Vagina (tissue), 2 donors: ENCODE results near the gene KLK4. TPM values are rescaled to one million over a fixed set of nuclear protein-coding genes. Genes with fewer than 3 reads are reported as not detected.

ENCODE experiments used
- DNase-seq, 2 donors: peaks; one replicate each; pipeline ENCODE4 v3.0.0-alpha.2; 2017; ENCODE audit errors: extremely low spot score in 2 of 2
- H3K27ac ChIP-seq: fragments of 200-600 bp; sonication (generic); one replicate; pipeline ENCODE4 v1.5.1; 2019
- H3K27me3 ChIP-seq: fragments of 200-600 bp; sonication (generic); one replicate; pipeline ENCODE4 v1.5.1; 2019
- H3K36me3 ChIP-seq, 2 donors: fragments of 200-600 bp; sonication (generic); one replicate each; pipeline ENCODE4 v1.5.1; 2017 to 2019
- H3K4me1 ChIP-seq: fragments of 200-600 bp; sonication (generic); one replicate; pipeline ENCODE4 v1.5.1; 2019
- H3K4me3 ChIP-seq, 2 donors: fragments of 200-600 bp; sonication (generic); 1 replicate in 1 of 2; 2 replicates in 1 of 2; pipeline ENCODE4 v1.5.1; 2016 to 2019
- H3K9me3 ChIP-seq: fragments of 200-600 bp; sonication (generic); one replicate; pipeline ENCODE4 v1.5.1; 2019
- CTCF ChIP-seq, 3 experiments: fragments of 450-650 bp in 2 of 3; fragments of 200-600 bp in 1 of 3; sonication (generic) in 1 of 3; IDR thresholded peaks; one replicate each; pipeline ENCODE4 v1.5.1; 2017 to 2019; ENCODE audit warnings: antibody characterized with exemption in 3 of 3, mild to moderate bottlenecking in 2 of 3, moderate library complexity in 2 of 3
- POLR2A ChIP-seq, 2 donors: fragments of 450-650 bp; IDR thresholded peaks; one replicate each; pipeline ENCODE4 v1.6.1; 2017; ENCODE audit warnings: antibody characterized with exemption in 2 of 2, mild to moderate bottlenecking in 2 of 2, moderate library complexity in 2 of 2
- POLR2AphosphoS5 ChIP-seq, 2 donors: sonication (generic); formaldehyde crosslinking; IDR thresholded peaks; one replicate each; pipeline ENCODE4 v1.9.0; 2017; ENCODE audit warnings: antibody characterized with exemption in 2 of 2, mild to moderate bottlenecking in 2 of 2, low read depth in 1 of 2; ENCODE audit not compliant: insufficient read depth in 1 of 2
- intact Hi-C: fragments of 100-400 bp; cut with DNase I; formaldehyde crosslinking; loops from one replicate; pipeline ENCODE4 v1.15.1; 2023
- total RNA-seq: library from RNA; depleted of rRNA; stranded (reverse); fragments of >200 nt; gene quantifications from one replicate; pipeline ENCODE4 v1.2.3, GENCODE V29; 2016

KLK4 gene
- total RNA-seq, 1 donor from 2014 or later = not detected

DNA sequence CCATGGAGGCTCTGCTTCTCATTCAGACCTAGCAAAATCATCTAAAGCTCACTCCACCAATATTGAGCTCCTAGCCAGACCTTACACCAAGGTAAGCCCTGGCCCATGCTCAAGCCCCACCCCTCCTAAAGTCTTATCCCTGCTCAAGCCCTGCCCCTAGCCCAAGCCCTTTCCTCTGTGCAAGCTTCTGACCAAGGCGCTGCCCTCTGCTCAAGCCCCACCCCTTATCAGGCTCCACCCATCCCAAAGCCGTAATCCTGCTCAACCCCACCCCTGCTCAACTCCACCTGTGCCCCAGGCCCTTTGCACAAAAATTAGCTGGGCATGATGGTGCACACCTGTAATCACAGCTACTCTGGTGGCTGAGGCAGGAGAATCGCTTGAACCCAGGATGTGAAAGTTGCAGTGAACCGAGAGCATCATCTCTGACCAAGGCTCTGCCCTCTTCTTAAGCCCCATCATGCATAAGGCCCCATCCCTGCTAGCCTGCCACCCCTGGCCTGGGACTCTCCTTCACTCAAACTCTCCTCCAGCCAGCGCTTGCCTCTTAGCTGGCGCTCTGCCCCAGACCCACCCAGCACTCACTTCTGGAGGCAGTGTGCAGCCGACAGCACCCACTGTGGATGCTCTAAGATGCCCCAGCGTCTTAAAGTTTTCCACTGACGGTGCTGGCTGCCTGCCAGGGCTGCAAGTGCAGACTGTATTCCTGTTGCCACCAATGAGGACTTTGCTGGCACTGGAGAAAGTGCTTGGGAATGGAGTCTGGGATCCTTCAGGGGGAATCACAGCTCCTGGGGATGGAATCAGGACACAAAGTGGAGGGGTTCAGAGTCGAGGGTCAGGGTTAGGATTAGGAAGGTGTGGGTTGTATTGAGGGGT lies 16.5 kb downstream of the KLK4 start:
- Histone ChIP-seq H3K4me3 (no peak overlapping the region), H3K9me3 (no peaks in the 10 kb centered on the region), H3K4me1 (no peaks in the 10 kb centered on the region), H3K27ac (no peak overlapping the region), H3K36me3 (no peaks in the 10 kb centered on the region), H3K27me3 (no peaks in the 10 kb centered on the region)
- TF ChIP-seq CTCF (IDR thresholded peaks at IDR 0.05) (no peak), POLR2AphosphoS5 (IDR thresholded peaks at IDR 0.05; ENCODE audit: insufficient read depth in 1 of 2, low read depth in 1 of 2) (no peak), POLR2A (IDR thresholded peaks at IDR 0.05) (no peak)
- intact Hi-C loops = no loop called here
- no peak for DNase-seq

DNA sequence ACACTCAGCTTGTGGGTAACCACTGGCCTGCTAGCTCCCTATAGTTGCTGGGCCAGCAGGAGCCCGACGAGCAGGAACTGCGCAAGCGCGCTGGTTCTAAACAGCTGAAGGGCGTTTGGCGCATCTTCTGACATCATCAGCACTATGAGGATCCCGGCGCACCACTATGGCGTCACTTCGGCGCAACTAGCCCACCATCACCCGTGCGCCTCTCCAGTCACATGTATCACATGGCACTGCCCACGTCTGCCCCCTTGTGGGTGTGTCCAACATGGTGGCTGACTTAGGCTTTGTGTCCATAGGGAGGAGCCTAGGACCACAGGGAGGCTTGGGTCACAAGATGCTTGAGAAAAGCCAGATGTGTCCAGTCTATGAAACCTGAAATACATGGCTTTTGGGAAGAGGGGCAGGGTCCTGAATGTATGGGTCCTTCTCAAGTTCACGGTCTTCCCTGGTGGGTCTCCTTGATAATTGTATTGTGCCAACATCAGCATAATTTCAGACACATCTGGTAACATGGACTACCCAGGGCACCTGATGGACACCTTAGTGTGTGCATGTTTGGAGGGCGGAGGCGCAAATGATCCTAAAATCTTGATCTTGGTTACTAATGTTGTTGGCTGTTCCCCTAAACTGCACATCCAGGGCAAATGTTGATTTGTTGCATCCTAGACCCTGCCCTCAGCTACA lies 18.0 kb downstream of the KLK4 start:
- no peak for DNase-seq
- intact Hi-C loops = no loop called here
- no peaks in the 10 kb centered on the region for H3K27me3 ChIP-seq

GRCh38 chr19:50891253-50891625 lies 20.0 kb downstream of the KLK4 start:
- H3K27me3 ChIP-seq = no peaks in the 10 kb centered on the region

More for the DNA sequence above, 18.0 kb downstream of the KLK4 start:
- no peaks in the 10 kb centered on the region for H3K9me3 ChIP-seq
- no peaks in the 10 kb centered on the region for H3K4me1 ChIP-seq
- H3K27ac ChIP-seq = no peak overlapping the region
- no peaks in the 10 kb centered on the region for H3K36me3 ChIP-seq
- no peak overlapping the region for H3K4me3 ChIP-seq
- TF ChIP-seq CTCF (IDR thresholded peaks at IDR 0.05) (no peak), POLR2AphosphoS5 (IDR thresholded peaks at IDR 0.05; ENCODE audit: insufficient read depth in 1 of 2, low read depth in 1 of 2) (no peak), POLR2A (IDR thresholded peaks at IDR 0.05) (no peak)

GRCh38 chr19:50890422-50891252 lies 20.6 kb downstream of the KLK4 start:
- DNase-seq = no peak
- Histone ChIP-seq H3K9me3 (no peaks in the 10 kb centered on the region), H3K36me3 (no peaks in the 10 kb centered on the region), H3K4me1 (no peaks in the 10 kb centered on the region), H3K27ac (no peak overlapping the region), H3K27me3 (no peaks in the 10 kb centered on the region), H3K4me3 (no peak overlapping the region)
- intact Hi-C loops = no loop called here
- TF ChIP-seq CTCF (IDR thresholded peaks at IDR 0.05) = no peak
- TF ChIP-seq POLR2A (IDR thresholded peaks at IDR 0.05) = no peak
- TF ChIP-seq POLR2AphosphoS5 (IDR thresholded peaks at IDR 0.05; ENCODE audit: insufficient read depth in 1 of 2, low read depth in 1 of 2) = no peak

More at GRCh38 chr19:50891253-50891625, 20.0 kb downstream of the KLK4 start:
- Histone ChIP-seq H3K36me3 (no peaks in the 10 kb centered on the region), H3K4me1 (no peaks in the 10 kb centered on the region), H3K9me3 (no peaks in the 10 kb centered on the region), H3K27ac (no peak overlapping the region), H3K4me3 (no peak overlapping the region)
- intact Hi-C loops = no loop called here
- no peak for DNase-seq
- TF ChIP-seq POLR2A (IDR thresholded peaks at IDR 0.05) (no peak), POLR2AphosphoS5 (IDR thresholded peaks at IDR 0.05; ENCODE audit: insufficient read depth in 1 of 2, low read depth in 1 of 2) (no peak), CTCF (IDR thresholded peaks at IDR 0.05) (no peak)
